PC-3 (cell line): Measurements from ENCODE around the gene ITM2C. TPM values are rescaled to one million over a fixed set of nuclear protein-coding genes. Genes with fewer than 3 reads are reported as not detected.

Experiments
- ATAC-seq: fragments of 200-7000 bp; cut with Tn5 transposase; 2 replicates; pipeline ENCODE4 v1.9.1; 2020; ENCODE audit warnings: mild to moderate bottlenecking, moderate library complexity
- BruUV-seq: library from RNA; stranded (reverse); fragments of 400-500 nt; replicated peaks from 2 replicates; lab custom pipeline; 2021; lab: Mats Ljungman, UMichigan
- CTCF ChIA-PET: fragments of 300-600 bp; sonication (Branson Sonifier 250); formaldehyde crosslinking; loops from one replicate; lab custom pipeline; 2022; ENCODE audit warnings: antibody characterized with exemption; lab: Charles Lee
- POLR2A ChIA-PET: fragments of 300-600 bp; sonication (Branson Sonifier 250); formaldehyde crosslinking; loops from one replicate; lab custom pipeline; 2022; ENCODE audit warnings: antibody characterized with exemption; ENCODE audit not compliant: unreplicated experiment; lab: Charles Lee
- DNase-seq: peaks from one replicate; pipeline ENCODE4 v3.0.0-alpha.2; 2015
- H2AFZ ChIP-seq: fragments of 300-600 bp; sonication (generic); 2 replicates; pipeline ENCODE4 v1.6.0; 2016; ENCODE audit warnings: antibody characterized with exemption, low read length
- H3F3A ChIP-seq: fragments of 300-600 bp; sonication (generic); one replicate; pipeline ENCODE4 v1.6.0; 2017; ENCODE audit warnings: antibody characterized with exemption, low read length, control low read depth, mild to moderate bottlenecking; ENCODE audit not compliant: unreplicated experiment
- H3K27ac ChIP-seq: fragments of 300-600 bp; sonication (generic); 2 replicates; pipeline ENCODE4 v1.5.1; 2016; ENCODE audit warnings: mild to moderate bottlenecking, low read length
- H3K27me3 ChIP-seq: fragments of 300-600 bp; sonication (generic); 2 replicates; pipeline ENCODE4 v1.6.1; 2016; ENCODE audit warnings: low read length, mixed read lengths
- H3K36me3 ChIP-seq: fragments of 300-600 bp; sonication (generic); 2 replicates; pipeline ENCODE4 v1.6.1; 2016; ENCODE audit warnings: low read depth, mixed run types, low read length, mixed read lengths
- H3K4me1 ChIP-seq: fragments of 300-600 bp; sonication (generic); 2 replicates; pipeline ENCODE4 v1.5.1; 2016; ENCODE audit warnings: low read length; ENCODE audit not compliant: insufficient read depth
- H3K4me2 ChIP-seq: fragments of 300-600 bp; sonication (generic); 2 replicates; pipeline ENCODE4 v1.6.0; 2016; ENCODE audit warnings: low read length
- H3K4me3 ChIP-seq: fragments of 300-600 bp; sonication (generic); 2 replicates; pipeline ENCODE4 v1.5.1; 2016; ENCODE audit warnings: mild to moderate bottlenecking, low read length, mixed read lengths
- H3K79me2 ChIP-seq: fragments of 300-600 bp; sonication (generic); 2 replicates; pipeline ENCODE4 v1.6.1; 2017; ENCODE audit warnings: low read length, mixed read lengths
- H3K9ac ChIP-seq: fragments of 300-600 bp; sonication (generic); 2 replicates; pipeline ENCODE4 v1.6.0; 2016; ENCODE audit warnings: mild to moderate bottlenecking, low read length
- H3K9me2 ChIP-seq: fragments of 300-600 bp; sonication (generic); replicated peaks from 2 replicates; pipeline ENCODE4 v1.6.1; 2016; ENCODE audit warnings: mixed run types, low read length, mixed read lengths
- H3K9me3 ChIP-seq: fragments of 300-600 bp; sonication (generic); 2 replicates; pipeline ENCODE4 v1.6.1; 2016; ENCODE audit warnings: low read length, mixed read lengths
- H4K20me1 ChIP-seq: fragments of 300-600 bp; sonication (generic); 2 replicates; pipeline ENCODE4 v1.6.1; 2016; ENCODE audit warnings: low read length, mixed read lengths
- EZH2 ChIP-seq: fragments of 300-600 bp; sonication (generic); IDR thresholded peaks from one replicate; pipeline ENCODE4 v1.6.1; 2017; ENCODE audit warnings: antibody characterized with exemption, mild to moderate bottlenecking, low read length; ENCODE audit not compliant: unreplicated experiment
- EZH2phosphoT487 ChIP-seq: fragments of 300-600 bp; sonication (generic); IDR thresholded peaks from 2 replicates; pipeline ENCODE4 v1.6.1; 2018; ENCODE audit warnings: mild to moderate bottlenecking, antibody characterized with exemption, low read length, borderline replicate concordance
- intact Hi-C: fragments of 100-400 bp; cut with micrococcal nuclease; formaldehyde crosslinking; loops from 2 replicates; pipeline ENCODE4 v1.9.0; 2023
- total RNA-seq: library from RNA; depleted of rRNA; stranded (reverse); fragments of >200 nt; gene quantifications from 2 replicates; pipeline ENCODE4 v1.2.3, GENCODE V29; 2014
- TF ChIP-seq, protein P1 (sequence below): fragments of 300-600 bp; sonication (generic); conservative IDR thresholded peaks from 2 replicates; pipeline ENCODE4 v1.5.1; 2017; ENCODE audit warnings: antibody characterized with exemption, low read depth, mild to moderate bottlenecking, low read length

ITM2C gene
- total RNA-seq, 1 experiment from 2014 or later: 111 TPM

GRCh38 chr2:230893338-230893737, 28.6 kb downstream of the ITM2C start:
- H3K9ac ChIP-seq: no peak overlapping the region
- no peaks in the 10 kb centered on the region for H4K20me1 ChIP-seq
- no peak overlapping the region for H3K4me2 ChIP-seq
- no peaks in the 10 kb centered on the region for H3F3A ChIP-seq
- H2AFZ ChIP-seq: no peak overlapping the region
- H3K4me3 ChIP-seq: no peak overlapping the region
- H3K9me3 ChIP-seq: no peaks in the 10 kb centered on the region
- H3K9me2 ChIP-seq: no peaks in the 10 kb centered on the region
- H3K27ac ChIP-seq: no peak overlapping the region
- DNase-seq (no peak), ATAC-seq (no peak)
- BruUV-seq: no TSS peak
- no peaks in the 10 kb centered on the region for H3K79me2 ChIP-seq
- no peaks in the 10 kb centered on the region for H3K27me3 ChIP-seq
- H3K36me3 ChIP-seq: no peaks in the 10 kb centered on the region
- CTCF ChIA-PET: no interaction called here
- H3K4me1 ChIP-seq: no peaks in the 10 kb centered on the region
- POLR2A ChIA-PET: no interaction called here
- no peak for TF ChIP-seq EZH2phosphoT487
- TF ChIP-seq, protein P1, sequence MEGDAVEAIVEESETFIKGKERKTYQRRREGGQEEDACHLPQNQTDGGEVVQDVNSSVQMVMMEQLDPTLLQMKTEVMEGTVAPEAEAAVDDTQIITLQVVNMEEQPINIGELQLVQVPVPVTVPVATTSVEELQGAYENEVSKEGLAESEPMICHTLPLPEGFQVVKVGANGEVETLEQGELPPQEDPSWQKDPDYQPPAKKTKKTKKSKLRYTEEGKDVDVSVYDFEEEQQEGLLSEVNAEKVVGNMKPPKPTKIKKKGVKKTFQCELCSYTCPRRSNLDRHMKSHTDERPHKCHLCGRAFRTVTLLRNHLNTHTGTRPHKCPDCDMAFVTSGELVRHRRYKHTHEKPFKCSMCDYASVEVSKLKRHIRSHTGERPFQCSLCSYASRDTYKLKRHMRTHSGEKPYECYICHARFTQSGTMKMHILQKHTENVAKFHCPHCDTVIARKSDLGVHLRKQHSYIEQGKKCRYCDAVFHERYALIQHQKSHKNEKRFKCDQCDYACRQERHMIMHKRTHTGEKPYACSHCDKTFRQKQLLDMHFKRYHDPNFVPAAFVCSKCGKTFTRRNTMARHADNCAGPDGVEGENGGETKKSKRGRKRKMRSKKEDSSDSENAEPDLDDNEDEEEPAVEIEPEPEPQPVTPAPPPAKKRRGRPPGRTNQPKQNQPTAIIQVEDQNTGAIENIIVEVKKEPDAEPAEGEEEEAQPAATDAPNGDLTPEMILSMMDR: no peak
- no peak for TF ChIP-seq EZH2
- intact Hi-C loops: no loop called here

- no peaks in the 10 kb centered on the region for H3K9me3 ChIP-seq
- no peak; the same call in 1 of the 2 replicates for ATAC-seq
- H3F3A ChIP-seq: no peaks in the 10 kb centered on the region
- TF ChIP-seq EZH2phosphoT487: no peak
- TF ChIP-seq, protein P1: no peak
- TF ChIP-seq EZH2: no peak
- H3K36me3 ChIP-seq: no peaks in the 10 kb centered on the region
- H4K20me1 ChIP-seq: no peaks in the 10 kb centered on the region
- no peak overlapping the region for H2AFZ ChIP-seq
- ChIA-PET CTCF (no interaction called here), POLR2A (no interaction called here)
- H3K4me1 ChIP-seq: no peaks in the 10 kb centered on the region
- H3K9ac ChIP-seq: no peak overlapping the region
- no peaks in the 10 kb centered on the region for H3K9me2 ChIP-seq
- intact Hi-C loops: no loop called here
- DNase-seq: no peak
- no peak overlapping the region for H3K4me2 ChIP-seq
- no peaks in the 10 kb centered on the region for H3K79me2 ChIP-seq
- H3K4me3 ChIP-seq: no peak overlapping the region
- no peaks in the 10 kb centered on the region for H3K27me3 ChIP-seq
- no TSS peak for BruUV-seq
- H3K27ac ChIP-seq: no peak overlapping the region
These were observed 29.4 kb downstream of the ITM2C start for GRCh38 chr2:230893841-230894781.

DNA sequence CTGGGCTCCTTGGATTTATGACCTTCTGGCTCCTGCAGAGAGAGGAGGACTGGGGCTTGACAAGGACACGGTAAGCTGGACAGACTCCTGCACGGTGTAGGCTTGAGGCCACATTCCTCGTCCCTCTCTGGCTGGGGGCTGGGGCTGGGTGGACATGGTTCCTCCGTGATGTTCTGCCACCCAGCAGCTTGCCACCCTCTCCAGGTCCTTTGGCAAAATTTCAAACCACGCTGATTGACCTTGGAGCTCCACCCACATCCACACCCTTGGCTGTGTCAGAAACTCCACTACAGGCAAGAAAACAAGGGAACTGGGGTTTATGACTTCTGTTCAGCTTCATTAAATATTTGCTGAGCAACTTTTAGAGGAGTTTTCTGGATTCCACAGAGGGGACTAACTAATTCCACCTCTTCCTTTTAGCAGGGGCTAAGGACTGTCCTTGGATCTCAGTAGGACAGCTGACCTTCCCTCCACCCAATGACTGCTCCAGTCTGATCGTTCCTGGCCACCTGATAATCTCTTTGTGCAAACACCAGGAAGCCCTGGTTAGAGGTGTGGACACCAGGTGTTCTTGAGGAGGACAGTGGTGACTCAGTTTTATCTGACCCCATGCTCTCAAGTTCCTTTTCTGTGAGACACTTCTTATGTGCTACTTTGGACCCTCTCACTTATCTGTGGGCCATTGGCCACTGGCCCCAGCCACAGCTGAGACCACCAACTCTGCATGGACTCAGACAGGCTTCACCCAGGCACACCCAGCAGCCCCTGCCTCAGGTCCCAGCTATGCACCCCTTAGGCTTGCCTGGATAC, 31.0 kb downstream of the ITM2C start:
- ATAC-seq (peak; percentile 52), DNase-seq (no peak)
- Histone ChIP-seq H3K27ac (no peak overlapping the region), H3K9me3 (no peaks in the 10 kb centered on the region), H3K4me2 (no peak overlapping the region), H3K36me3 (no peaks in the 10 kb centered on the region), H3K9ac (no peak overlapping the region), H3K79me2 (no peaks in the 10 kb centered on the region), H3F3A (no peaks in the 10 kb centered on the region), H3K4me1 (no peaks in the 10 kb centered on the region), H4K20me1 (no peaks in the 10 kb centered on the region), H2AFZ (no peak overlapping the region), H3K27me3 (no peaks in the 10 kb centered on the region), H3K9me2 (no peaks in the 10 kb centered on the region), H3K4me3 (no peak overlapping the region)
- TF ChIP-seq, protein P1: no peak
- TF ChIP-seq EZH2: no peak
- TF ChIP-seq EZH2phosphoT487: no peak
- BruUV-seq: no TSS peak
- POLR2A ChIA-PET: no interaction called here
- CTCF ChIA-PET: no interaction called here
- intact Hi-C loops: no loop called here
